ENCODE measurements around the gene KCNA10.

The KCNA10 gene

DNA sequence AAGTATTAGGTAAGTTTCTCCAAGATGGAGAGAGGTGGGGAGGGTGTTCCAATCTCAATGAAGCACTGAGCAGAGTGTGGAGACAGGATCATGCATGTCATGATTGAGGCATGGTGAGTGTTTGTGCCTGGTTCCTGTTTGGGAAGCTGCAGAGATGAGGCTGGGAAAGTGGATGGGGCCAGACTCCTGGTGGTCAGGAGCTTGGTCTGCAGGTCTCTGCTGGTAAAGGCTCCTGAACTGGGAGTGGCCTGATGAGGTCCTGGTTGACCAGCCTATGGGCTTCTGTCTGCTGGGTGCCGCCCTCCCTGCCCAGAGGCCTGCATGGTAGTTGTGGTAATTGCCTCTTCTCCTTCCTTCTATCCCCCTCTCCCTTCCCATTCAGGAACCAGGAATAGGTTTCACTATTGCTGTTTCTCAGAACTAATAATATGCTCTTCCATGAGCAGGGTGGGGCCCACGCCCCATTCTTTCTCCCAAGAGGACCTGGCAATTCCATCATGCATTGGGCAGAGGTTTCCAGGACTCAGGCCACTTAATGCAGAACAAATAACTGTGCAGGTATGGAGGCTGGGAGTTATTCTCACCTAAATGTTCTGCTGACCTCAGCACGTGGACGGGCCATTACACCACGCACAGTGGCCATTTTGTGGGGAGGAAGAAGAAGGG is 43.5 kb downstream of the KCNA10 start:
- no peak overlapping the region for H3K4me3 ChIP-seq (ENCODE audit: low read depth, low read length)
- no peak for DNase-seq (ENCODE audit: low read depth)
- TF ChIP-seq POLR2A (IDR thresholded peaks at IDR 0.05; ENCODE audit: extremely low read depth, insufficient read length) (no peak), MYC (IDR thresholded peaks at IDR 0.05; ENCODE audit: low read depth, low read length) (no peak)
- TF ChIP-seq, protein P1, sequence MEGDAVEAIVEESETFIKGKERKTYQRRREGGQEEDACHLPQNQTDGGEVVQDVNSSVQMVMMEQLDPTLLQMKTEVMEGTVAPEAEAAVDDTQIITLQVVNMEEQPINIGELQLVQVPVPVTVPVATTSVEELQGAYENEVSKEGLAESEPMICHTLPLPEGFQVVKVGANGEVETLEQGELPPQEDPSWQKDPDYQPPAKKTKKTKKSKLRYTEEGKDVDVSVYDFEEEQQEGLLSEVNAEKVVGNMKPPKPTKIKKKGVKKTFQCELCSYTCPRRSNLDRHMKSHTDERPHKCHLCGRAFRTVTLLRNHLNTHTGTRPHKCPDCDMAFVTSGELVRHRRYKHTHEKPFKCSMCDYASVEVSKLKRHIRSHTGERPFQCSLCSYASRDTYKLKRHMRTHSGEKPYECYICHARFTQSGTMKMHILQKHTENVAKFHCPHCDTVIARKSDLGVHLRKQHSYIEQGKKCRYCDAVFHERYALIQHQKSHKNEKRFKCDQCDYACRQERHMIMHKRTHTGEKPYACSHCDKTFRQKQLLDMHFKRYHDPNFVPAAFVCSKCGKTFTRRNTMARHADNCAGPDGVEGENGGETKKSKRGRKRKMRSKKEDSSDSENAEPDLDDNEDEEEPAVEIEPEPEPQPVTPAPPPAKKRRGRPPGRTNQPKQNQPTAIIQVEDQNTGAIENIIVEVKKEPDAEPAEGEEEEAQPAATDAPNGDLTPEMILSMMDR (IDR thresholded peaks at IDR 0.05; ENCODE audit: low read depth, low read length): no peak
- TF ChIP-seq, protein P2, sequence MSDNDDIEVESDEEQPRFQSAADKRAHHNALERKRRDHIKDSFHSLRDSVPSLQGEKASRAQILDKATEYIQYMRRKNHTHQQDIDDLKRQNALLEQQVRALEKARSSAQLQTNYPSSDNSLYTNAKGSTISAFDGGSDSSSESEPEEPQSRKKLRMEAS (IDR thresholded peaks at IDR 0.05; ENCODE audit: low read depth, low read length): no peak

DNA sequence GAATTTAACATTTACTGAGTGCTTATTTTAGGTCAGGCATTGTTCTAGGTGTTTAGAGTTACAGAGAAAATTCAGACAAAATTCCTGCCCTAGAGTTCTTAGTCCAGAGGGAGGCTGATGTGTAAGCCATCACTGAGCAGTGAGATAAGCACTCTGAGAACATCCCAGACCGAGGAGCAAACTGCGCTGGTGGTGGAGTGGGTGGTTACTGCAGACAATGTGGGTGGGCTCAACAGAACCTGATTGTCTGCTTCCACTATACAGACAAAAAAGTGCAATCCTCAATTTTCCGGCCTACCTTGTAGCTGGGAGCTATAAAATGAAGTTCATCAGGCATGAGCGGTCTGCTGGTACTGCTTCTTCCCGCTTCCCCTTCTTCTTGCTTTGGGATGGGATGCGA is 44.5 kb downstream of the KCNA10 start:
- no peak overlapping the region for H3K4me3 ChIP-seq (ENCODE audit: low read depth, low read length)
- no peak for TF ChIP-seq POLR2A (IDR thresholded peaks at IDR 0.05; ENCODE audit: extremely low read depth, insufficient read length)
- TF ChIP-seq, protein P2 (IDR thresholded peaks at IDR 0.05; ENCODE audit: low read depth, low read length): no peak
- TF ChIP-seq, protein P1 (IDR thresholded peaks at IDR 0.05; ENCODE audit: low read depth, low read length): no peak
- no peak for TF ChIP-seq MYC (IDR thresholded peaks at IDR 0.05; ENCODE audit: low read depth, low read length)
- DNase-seq (ENCODE audit: low read depth): no peak

GRCh38 chr1:110472546-110472945 is 46.4 kb downstream of the KCNA10 start:
- no peak overlapping the region for H3K4me3 ChIP-seq (ENCODE audit: low read depth, low read length)
- DNase-seq (ENCODE audit: low read depth): no peak
- TF ChIP-seq POLR2A (IDR thresholded peaks at IDR 0.05; ENCODE audit: extremely low read depth, insufficient read length): no peak
- TF ChIP-seq MYC (IDR thresholded peaks at IDR 0.05; ENCODE audit: low read depth, low read length): no peak
- TF ChIP-seq, protein P2 (IDR thresholded peaks at IDR 0.05; ENCODE audit: low read depth, low read length): no peak
- TF ChIP-seq, protein P1 (IDR thresholded peaks at IDR 0.05; ENCODE audit: low read depth, low read length): no peak

DNA sequence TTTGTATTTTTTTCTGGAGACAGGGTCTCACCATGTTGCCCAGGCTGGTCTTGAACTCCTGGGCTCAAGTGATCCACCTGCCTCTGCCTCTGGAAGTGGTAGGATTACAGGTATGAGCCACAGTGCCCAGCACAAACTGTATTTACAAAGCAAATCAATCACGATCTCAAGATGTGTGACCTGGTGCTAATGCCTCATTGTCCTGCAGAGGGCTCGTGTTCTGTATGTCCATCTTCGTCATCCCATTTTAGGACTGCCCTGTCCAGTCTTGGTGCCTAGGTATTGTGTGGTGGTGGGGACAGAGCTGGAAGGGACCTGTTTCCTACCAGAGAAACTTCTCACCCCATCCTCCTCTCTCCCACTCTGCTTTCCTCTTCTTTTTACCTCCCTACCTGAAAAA is 47.8 kb downstream of the KCNA10 start:
- TF ChIP-seq, protein P1 (IDR thresholded peaks at IDR 0.05; ENCODE audit: low read depth, low read length): no peak
- TF ChIP-seq, protein P2 (IDR thresholded peaks at IDR 0.05; ENCODE audit: low read depth, low read length): no peak
- TF ChIP-seq POLR2A (IDR thresholded peaks at IDR 0.05; ENCODE audit: extremely low read depth, insufficient read length) (no peak), MYC (IDR thresholded peaks at IDR 0.05; ENCODE audit: low read depth, low read length) (no peak)

More for the DNA sequence above, 47.8 kb downstream of the KCNA10 start:
- no peak overlapping the region for H3K4me3 ChIP-seq (ENCODE audit: low read depth, low read length)
- no peak for DNase-seq (ENCODE audit: low read depth)
